HCT116 (cell line): ENCODE measurements around the gene URB1. TPM values are rescaled to one million over a fixed set of nuclear protein-coding genes. Genes with fewer than 3 reads are reported as not detected.
A peak's percentile ranks its signal among the peaks of the same experiment; 100 is the strongest.

Experiments used
- ATAC-seq: fragments of 200-7000 bp; cut with Tn5 transposase; 2 replicates; pipeline ENCODE4 v1.9.1; 2020; ENCODE audit warnings: mild to moderate bottlenecking, moderate library complexity
- BruUV-seq: library from RNA; stranded (reverse); fragments of 400-500 nt; replicated peaks from 2 replicates; lab custom pipeline; 2021; lab: Mats Ljungman, UMichigan
- CTCF ChIA-PET: fragments of 300-600 bp; sonication (Branson Sonifier 250); formaldehyde crosslinking; loops from one replicate; lab custom pipeline; 2021; ENCODE audit warnings: antibody characterized with exemption; lab: Charles Lee
- POLR2A ChIA-PET: fragments of 300-600, 350-600 bp; sonication (Branson Sonifier 250); formaldehyde crosslinking; loops from one replicate; lab custom pipeline; 2021; ENCODE audit warnings: antibody characterized with exemption; lab: Charles Lee
- RAD21 ChIA-PET, 2 experiments: fragments of 300-600 bp; sonication (Branson Sonifier 250); formaldehyde crosslinking; loops; one replicate each; lab custom pipeline; 2023; ENCODE audit warnings: low total read pairs in 2 of 2; ENCODE audit not compliant: uncharacterized antibody in 2 of 2, unreplicated experiment in 2 of 2, low non-redundant PET in 1 of 2; lab: Charles Lee
- DNase-seq: peaks from one replicate; pipeline ENCODE4 v3.0.0-alpha.2; 2010; ENCODE audit warnings: low read depth, low spot score
- H2AFZ ChIP-seq: fragments of 200-600 bp; shearing (Covaris generic), sonication (generic); 2 replicates; pipeline ENCODE4 v1.6.1; 2017; ENCODE audit warnings: low read depth, mixed run types, mixed read lengths, antibody characterized with exemption, low read length; ENCODE audit not compliant: poor library complexity, severe bottlenecking
- H3K27ac ChIP-seq: 2 replicates; pipeline ENCODE4 v1.5.1; 2012; ENCODE audit warnings: low read depth, low read length
- H3K27me3 ChIP-seq: fragments of 200-600 bp; sonication (generic); 2 replicates; pipeline ENCODE4 v1.6.1; 2016; ENCODE audit warnings: mixed run types, low read length, mixed read lengths; ENCODE audit not compliant: insufficient read depth
- H3K36me3 ChIP-seq, 2 experiments: fragments of 200-500 bp in 1 of 2; fragments of 200-600 bp in 1 of 2; sonication (Bioruptor generic) in 1 of 2; sonication (generic) in 1 of 2; 2 replicates each; pipeline versions ENCODE4 v1.5.1 to v1.6.1; 2014 to 2016; ENCODE audit warnings: low read length in 2 of 2, inconsistent platforms in 1 of 2, mixed read lengths in 1 of 2, mixed run types in 1 of 2; ENCODE audit not compliant: insufficient read depth in 2 of 2, control insufficient read depth in 1 of 2
- H3K4me1 ChIP-seq, 2 experiments: fragments of 200-600 bp in 1 of 2; sonication (generic) in 1 of 2; 2 replicates each; pipeline versions ENCODE4 v1.5.1 to v1.6.1; 2012 to 2017; ENCODE audit warnings: low read length in 2 of 2, inconsistent platforms in 1 of 2, mild to moderate bottlenecking in 1 of 2, mixed read lengths in 1 of 2, mixed run types in 1 of 2, moderate library complexity in 1 of 2; ENCODE audit not compliant: insufficient read depth in 2 of 2, control insufficient read depth in 1 of 2
- H3K4me2 ChIP-seq: fragments of 200-600 bp; sonication (generic); 2 replicates; pipeline ENCODE4 v1.6.1; 2017; ENCODE audit warnings: mixed run types, low read length, mixed read lengths
- H3K4me3 ChIP-seq, 2 experiments: fragments of 200-600 bp in 1 of 2; sonication (generic) in 1 of 2; replicated peaks in 1 of 2; 2 replicates each; pipeline ENCODE4 v1.5.1; 2011 to 2016; ENCODE audit warnings: low read length in 2 of 2, control low read depth in 1 of 2, low read depth in 1 of 2, mild to moderate bottlenecking in 1 of 2, mixed read lengths in 1 of 2, mixed run types in 1 of 2
- H3K79me2 ChIP-seq: fragments of 200-600 bp; sonication (generic); 2 replicates; pipeline ENCODE4 v1.6.1; 2017; ENCODE audit warnings: mild to moderate bottlenecking, mixed run types, low read length, moderate library complexity, mixed read lengths; ENCODE audit not compliant: insufficient read depth
- H3K9ac ChIP-seq: fragments of 200-600 bp; sonication (generic); 2 replicates; pipeline ENCODE4 v1.6.1; 2016; ENCODE audit warnings: low read length, mixed read lengths
- H3K9me2 ChIP-seq: fragments of 200-600 bp; sonication (generic), shearing (Covaris generic); 2 replicates; pipeline ENCODE4 v1.6.1; 2017; ENCODE audit warnings: mixed run types, mild to moderate bottlenecking, moderate library complexity; ENCODE audit not compliant: insufficient read depth
- H3K9me3 ChIP-seq, 2 experiments: fragments of 200-500 bp in 1 of 2; fragments of 200-600 bp in 1 of 2; sonication (Bioruptor generic) in 1 of 2; sonication (generic) in 1 of 2; 2 replicates each; pipeline ENCODE4 v1.6.1; 2014 to 2017; ENCODE audit warnings: low read length in 2 of 2, mixed read lengths in 2 of 2, inconsistent platforms in 1 of 2, low read depth in 1 of 2, mild to moderate bottlenecking in 1 of 2, mixed run types in 1 of 2, moderate library complexity in 1 of 2; ENCODE audit not compliant: control insufficient read depth in 1 of 2, insufficient read depth in 1 of 2
- H4K20me1 ChIP-seq: fragments of 200-600 bp; sonication (generic), shearing (Covaris generic); 2 replicates; pipeline ENCODE4 v1.6.1; 2017; ENCODE audit warnings: mixed run types, mild to moderate bottlenecking, moderate library complexity; ENCODE audit not compliant: insufficient read depth
- CBX3 ChIP-seq: IDR thresholded peaks from 2 replicates; pipeline ENCODE4 v1.6.1; 2012; ENCODE audit warnings: low read depth
- CEBPB ChIP-seq: IDR thresholded peaks from 2 replicates; pipeline ENCODE4 v1.6.1; 2012; ENCODE audit warnings: low read depth
- EZH2 ChIP-seq: fragments of 200-600 bp; sonication (generic); IDR thresholded peaks from 2 replicates; pipeline ENCODE4 v1.6.1; 2017; ENCODE audit warnings: antibody characterized with exemption, mixed run types
- EZH2phosphoT487 ChIP-seq: fragments of 200-600 bp; IDR thresholded peaks from 2 replicates; pipeline ENCODE4 v1.6.1; 2018; ENCODE audit warnings: antibody characterized with exemption, borderline replicate concordance
- JUND ChIP-seq: IDR thresholded peaks from 2 replicates; pipeline ENCODE4 v1.6.1; 2012
- RAD21 ChIP-seq: IDR thresholded peaks from 2 replicates; pipeline ENCODE4 v1.6.1; 2012; ENCODE audit warnings: low read depth, mild to moderate bottlenecking
- REST ChIP-seq: IDR thresholded peaks from 2 replicates; pipeline ENCODE4 v1.6.1; 2012; ENCODE audit warnings: low read depth
- SIN3A ChIP-seq: IDR thresholded peaks from 2 replicates; pipeline ENCODE4 v1.6.1; 2012; ENCODE audit warnings: low read depth
- TCF7L2 ChIP-seq: IDR thresholded peaks from 2 replicates; pipeline ENCODE4 v1.7.0; 2011; ENCODE audit warnings: borderline replicate concordance, inconsistent platforms; ENCODE audit not compliant: insufficient read depth, insufficient read length; ENCODE audit errors: extremely low read depth
- ZBTB33 ChIP-seq: IDR thresholded peaks from 2 replicates; pipeline ENCODE4 v1.6.1; 2011; ENCODE audit warnings: mild to moderate bottlenecking, low read length, moderate library complexity; ENCODE audit not compliant: insufficient replicate concordance; ENCODE audit errors: extremely low read depth
- ZNF274 ChIP-seq: fragments of 200-500 bp; sonication (Bioruptor generic); IDR thresholded peaks from 2 replicates; pipeline ENCODE4 v1.6.1; 2014; ENCODE audit warnings: mild to moderate bottlenecking, low read depth, low read length, inconsistent platforms
- intact Hi-C: fragments of 100-400 bp; cut with micrococcal nuclease; formaldehyde crosslinking; loops from 2 replicates; pipeline ENCODE4 v1.10.0; 2022
- total RNA-seq: library from RNA; stranded (reverse); gene quantifications from one replicate; pipeline ENCODE4 v1.2.1, GENCODE V29; 2021; ENCODE audit not compliant: unreplicated experiment

The URB1 gene
- total RNA-seq, 1 experiment from 2014 or later: 28.3 TPM

- intact Hi-C loops: no loop called here
- Histone ChIP-seq H3K36me3 (peaks cover 73 to 79% of the 10 kb centered on the region in 2 experiments), H4K20me1 (peaks cover 6% of the 10 kb centered on the region; the same call in 1 of the 2 replicates), H3K79me2 (peaks cover 57% of the 10 kb centered on the region), H3K9me3 (no peaks in the 10 kb centered on the region), H3K9ac (no peak overlapping the region), H3K4me2 (no peak overlapping the region), H2AFZ (no peak overlapping the region), H3K9me2 (no peaks in the 10 kb centered on the region), H3K27me3 (no peaks in the 10 kb centered on the region)
- CTCF ChIA-PET: no interaction called here
- BruUV-seq: no TSS peak
- RAD21 ChIA-PET: no interaction called here
- POLR2A ChIA-PET: no interaction called here
- no peak for TF ChIP-seq EZH2phosphoT487
- no peak for TF ChIP-seq RAD21
- TF ChIP-seq CBX3: no peak
- no peak for TF ChIP-seq JUND
- no peak for TF ChIP-seq ZBTB33
- no peak for TF ChIP-seq CEBPB
- TF ChIP-seq, all 23 proteins: peak for 0
- ATAC-seq: no peak
- no peaks in the 10 kb centered on the region for H3K4me1 ChIP-seq
- DNase-seq: no peak
- no peak overlapping the region for H3K27ac ChIP-seq
- H3K4me3 ChIP-seq: no peak overlapping the region
These were observed 26.6 kb downstream of the URB1 start for GRCh38 chr21:32366191-32366590.

GRCh38 chr21:32364796-32365195 lies 28.0 kb downstream of the URB1 start:
- Histone ChIP-seq H3K27ac (no peak overlapping the region), H4K20me1 (no peaks in the 10 kb centered on the region), H3K9me3 (no peaks in the 10 kb centered on the region), H3K79me2 (peaks cover 43% of the 10 kb centered on the region), H3K9me2 (no peaks in the 10 kb centered on the region), H3K9ac (no peak overlapping the region), H3K4me2 (no peak overlapping the region), H2AFZ (no peak overlapping the region), H3K36me3 (peaks cover 70 to 82% of the 10 kb centered on the region in 2 experiments), H3K4me1 (no peaks in the 10 kb centered on the region), H3K27me3 (no peaks in the 10 kb centered on the region), H3K4me3 (no peak overlapping the region)
- intact Hi-C loops: no loop called here
- ATAC-seq (peak; percentile 63), DNase-seq (no peak)
- no TSS peak for BruUV-seq
- ChIA-PET CTCF (interaction anchor here (1.7 kb wide), 1 partner anchor 236 kb away, joined by 7 read pairs; no protein-coding TSS in a partner anchor), RAD21 (no interaction called here), POLR2A (interaction anchor here (0.6 kb wide), 1 partner anchor 236 kb away, joined by 3 read pairs; no protein-coding TSS in a partner anchor)
- no peak for TF ChIP-seq EZH2
- TF ChIP-seq ZNF274: no peak
- no peak for TF ChIP-seq REST
- TF ChIP-seq CBX3: no peak
- TF ChIP-seq TCF7L2: no peak
- no peak for TF ChIP-seq SIN3A
- no peak for TF ChIP-seq EZH2phosphoT487
